ENCODE measurements around the gene RAD23A.
"Not testable (repeated sequence)": the region's sequence is repeated elsewhere in the genome, so short reads cannot be mapped to it uniquely, and the experiment has no call there.

RAD23A gene

GRCh38 chr19:12974301-12975220 lies 28.9 kb downstream of the RAD23A start:
- no peak for DNase-seq (ENCODE audit: low spot score)
- 0 out of 2 replicates have a peak overlapping the region, but pooled peaks have one; percentile 24 for H3K27ac ChIP-seq
- ChIA-PET CTCF (interaction anchor here (0.6 to 1.2 kb wide), 4 partner anchors 9 to 89 kb away, joined by 3 to 6 read pairs (median 4); no protein-coding TSS in a partner anchor), POLR2A (ENCODE audit: low non-redundant PET) (no interaction called here)
- TF ChIP-seq CTCF (conservative IDR thresholded peaks at IDR 0.05; ENCODE audit: low read depth) = no peak

- ChIA-PET CTCF (interaction anchor here (0.6 to 3.4 kb wide), 4 partner anchors 10 to 118 kb away, joined by 3 to 37 read pairs (median 4); no protein-coding TSS in a partner anchor), POLR2A (ENCODE audit: low non-redundant PET) (no interaction called here)
- no peak for DNase-seq (ENCODE audit: low spot score)
- TF ChIP-seq CTCF (conservative IDR thresholded peaks at IDR 0.05; ENCODE audit: low read depth) = no peak
- no peak overlapping the region for H3K27ac ChIP-seq
These were observed 29.6 kb downstream of the RAD23A start for GRCh38 chr19:12975221-12975741.

DNA sequence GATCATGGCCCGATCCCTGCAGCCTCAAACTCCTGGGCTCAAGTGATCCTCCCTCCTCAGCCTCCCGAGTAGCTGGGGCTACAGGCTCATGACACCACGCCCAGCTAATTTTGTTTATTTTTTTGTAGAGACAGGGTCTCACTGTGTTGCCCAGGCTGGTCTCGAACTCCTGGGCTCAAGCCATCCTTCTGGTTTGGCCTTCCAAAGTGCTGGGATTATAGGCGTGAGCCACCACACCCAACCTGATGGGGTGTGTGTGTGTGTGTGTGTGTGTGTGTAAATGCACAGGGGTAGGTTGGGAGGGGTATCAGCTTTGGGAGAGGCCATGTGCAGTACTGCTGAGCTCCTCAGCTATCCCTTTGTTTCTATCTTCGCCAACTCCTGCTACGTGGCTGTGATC lies 30.4 kb downstream of the RAD23A start:
- CTCF ChIA-PET = interaction anchor here (0.6 to 3.4 kb wide), 5 partner anchors 11 to 186 kb away, joined by 3 to 37 read pairs (median 24); no protein-coding TSS in a partner anchor
- POLR2A ChIA-PET (ENCODE audit: low non-redundant PET); H3K27ac ChIP-seq; DNase-seq (ENCODE audit: low spot score): not testable (repeated sequence)

GRCh38 chr19:12979974-12980373 lies 34.3 kb downstream of the RAD23A start:
- CTCF ChIA-PET = interaction anchor here (0.6 to 2.1 kb wide), 4 partner anchors 15 to 610 kb away, joined by 3 to 8 read pairs (median 5); no protein-coding TSS in a partner anchor
- POLR2A ChIA-PET (ENCODE audit: low non-redundant PET) = no interaction called here
- no peak for TF ChIP-seq CTCF (conservative IDR thresholded peaks at IDR 0.05; ENCODE audit: low read depth)

GRCh38 chr19:12982648-12983047 lies 37.0 kb downstream of the RAD23A start:
- TF ChIP-seq CTCF (conservative IDR thresholded peaks at IDR 0.05; ENCODE audit: low read depth) = no peak
- no peak for DNase-seq (ENCODE audit: low spot score)
- no peak overlapping the region for H3K27ac ChIP-seq
- ChIA-PET CTCF (interaction anchor here (0.7 to 2.5 kb wide), 3 partner anchors 51 to 112 kb away, joined by 3 to 22 read pairs (median 3); no protein-coding TSS in a partner anchor), POLR2A (ENCODE audit: low non-redundant PET) (no interaction called here)

More at GRCh38 chr19:12979974-12980373, 34.3 kb downstream of the RAD23A start:
- DNase-seq (ENCODE audit: low spot score) = no peak
- no peak overlapping the region for H3K27ac ChIP-seq

- no peak for TF ChIP-seq CTCF (conservative IDR thresholded peaks at IDR 0.05; ENCODE audit: low read depth)
- DNase-seq (ENCODE audit: low spot score) = no peak
- ChIA-PET CTCF (interaction anchor here (0.7 to 2.5 kb wide), 6 partner anchors 50 to 118 kb away, joined by 3 to 22 read pairs (median 4); no protein-coding TSS in a partner anchor), POLR2A (ENCODE audit: low non-redundant PET) (no interaction called here)
- peak overlapping the region; percentile 30 for H3K27ac ChIP-seq
These were observed 37.4 kb downstream of the RAD23A start for GRCh38 chr19:12983091-12983490.
